Smooth muscle cell (in vitro differentiated cells): ENCODE data around the gene TM9SF1. TPM values are rescaled to one million over a fixed set of nuclear protein-coding genes. Genes with fewer than 3 reads are reported as not detected.

ENCODE experiments used
- DNase-seq: peaks from one replicate; lab custom pipeline; 2025; ENCODE audit not compliant: unreplicated experiment; lab: John Stamatoyannopoulos, UW
- H2AFZ ChIP-seq: fragments of 200-600 bp; sonication (generic); 2 replicates; pipeline ENCODE4 v1.6.0; 2016; ENCODE audit warnings: antibody characterized with exemption, low read depth, mild to moderate bottlenecking
- H3F3A ChIP-seq: fragments of 200-600 bp; sonication (generic); 2 replicates; pipeline ENCODE4 v1.6.0; 2017; ENCODE audit warnings: antibody characterized with exemption, low read depth
- H3K27ac ChIP-seq: fragments of 200-600 bp; sonication (generic); 2 replicates; pipeline ENCODE4 v1.5.1; 2016; ENCODE audit warnings: low read depth, mild to moderate bottlenecking
- H3K27me3 ChIP-seq: fragments of 200-600 bp; sonication (generic); 2 replicates; pipeline ENCODE4 v1.6.1; 2016; ENCODE audit warnings: low read depth, mild to moderate bottlenecking
- H3K36me3 ChIP-seq: fragments of 200-600 bp; sonication (generic); 2 replicates; pipeline ENCODE4 v1.5.1; 2016; ENCODE audit warnings: low read depth
- H3K4me1 ChIP-seq: fragments of 200-600 bp; sonication (generic); 2 replicates; pipeline ENCODE4 v1.5.1; 2016; ENCODE audit warnings: low read depth
- H3K4me2 ChIP-seq: fragments of 200-600 bp; sonication (generic); 2 replicates; pipeline ENCODE4 v1.6.0; 2016; ENCODE audit warnings: mild to moderate bottlenecking
- H3K4me3 ChIP-seq: fragments of 200-600 bp; sonication (generic); 2 replicates; pipeline ENCODE4 v1.5.1; 2016; ENCODE audit warnings: mild to moderate bottlenecking
- H3K79me2 ChIP-seq: fragments of 200-600 bp; sonication (generic); 2 replicates; pipeline ENCODE4 v1.6.0; 2016; ENCODE audit warnings: low read depth, mild to moderate bottlenecking
- H3K9ac ChIP-seq: fragments of 200-600 bp; sonication (generic); 2 replicates; pipeline ENCODE4 v1.6.0; 2016; ENCODE audit warnings: low read depth
- H3K9me3 ChIP-seq: fragments of 200-600 bp; sonication (generic); replicated peaks from 2 replicates; pipeline ENCODE4 v1.5.1; 2016; ENCODE audit warnings: low read depth
- H4K20me1 ChIP-seq: fragments of 200-600 bp; sonication (generic); 2 replicates; pipeline ENCODE4 v1.6.0; 2016; ENCODE audit warnings: low read depth
- CTCF ChIP-seq: fragments of 200-600 bp; sonication (generic); IDR thresholded peaks from 2 replicates; pipeline ENCODE4 v1.5.1; 2017; ENCODE audit warnings: borderline replicate concordance, mild to moderate bottlenecking, antibody characterized with exemption; ENCODE audit not compliant: insufficient read depth, poor library complexity, severe bottlenecking
- WGBS: methylation state at CpG from one replicate; pipeline ENCODE4 v1.1.7; 2016; ENCODE audit warnings: low lambda C conversion rate; 5-methylcytosine and 5-hydroxymethylcytosine counted together
- polyA plus RNA-seq: library from polyadenylated mRNA; unstranded; fragments of >200 nt; fragmentation: Nextera tagmentation; extraction: Ambion mirVana; gene quantifications from 2 replicates; pipeline ENCODE4 v1.2.1, GENCODE V29; 2016
- total RNA-seq: library from RNA; depleted of rRNA; stranded (reverse); fragments of >200 nt; gene quantifications from 2 replicates; pipeline ENCODE4 v1.2.3, GENCODE V29; 2014

TM9SF1 gene
- total and polyA plus RNA-seq, 2 experiments from 2014 or later, result 66.6 to 86.5 TPM

GRCh38 chr14:24145219-24145618, 50.0 kb downstream of the TM9SF1 start:
- peaks cover 30% of the 10 kb centered on the region for H3K79me2 ChIP-seq
- H3K9me3 ChIP-seq, result no peaks in the 10 kb centered on the region
- TF ChIP-seq CTCF, result no peak
- WGBS, result 98% methylated on average over 2 of the region's 2 CpGs
- H3K9ac ChIP-seq, result no peak overlapping the region
- no peak overlapping the region for H2AFZ ChIP-seq
- H4K20me1 ChIP-seq, result peaks cover 9% of the 10 kb centered on the region
- H3K4me3 ChIP-seq, result peak overlapping the region; percentile 86
- H3F3A ChIP-seq, result peaks cover 16% of the 10 kb centered on the region
- H3K4me2 ChIP-seq, result no peak overlapping the region
- peak overlapping the region; percentile 93 for H3K27ac ChIP-seq
- H3K27me3 ChIP-seq, result no peaks in the 10 kb centered on the region
- peaks cover 15% of the 10 kb centered on the region for H3K4me1 ChIP-seq
- DNase-seq, result no peak
- H3K36me3 ChIP-seq, result no peaks in the 10 kb centered on the region

GRCh38 chr14:24144451-24144850, 50.8 kb downstream of the TM9SF1 start:
- Histone ChIP-seq H3K9ac (no peak overlapping the region), H3K27ac (no peak overlapping the region), H3K79me2 (peaks cover 38% of the 10 kb centered on the region), H2AFZ (no peak overlapping the region), H3K4me1 (peaks cover 23% of the 10 kb centered on the region), H3K4me2 (no peak overlapping the region), H3K9me3 (no peaks in the 10 kb centered on the region), H4K20me1 (peaks cover 13% of the 10 kb centered on the region), H3K27me3 (no peaks in the 10 kb centered on the region), H3K36me3 (no peaks in the 10 kb centered on the region), H3K4me3 (no peak overlapping the region), H3F3A (peaks cover 16% of the 10 kb centered on the region)
- WGBS, result 96% methylated on average over 1 of the region's 1 CpG
- TF ChIP-seq CTCF, result no peak
- no peak for DNase-seq

- Histone ChIP-seq H4K20me1 (peaks cover 16% of the 10 kb centered on the region), H3K4me3 (no peak overlapping the region), H3K9ac (no peak overlapping the region), H3K4me1 (peaks cover 21% of the 10 kb centered on the region), H3K79me2 (peaks cover 39% of the 10 kb centered on the region), H3K4me2 (no peak overlapping the region), H3K9me3 (no peaks in the 10 kb centered on the region), H3K36me3 (no peaks in the 10 kb centered on the region), H3K27me3 (no peaks in the 10 kb centered on the region), H3F3A (peaks cover 16% of the 10 kb centered on the region), H3K27ac (no peak overlapping the region), H2AFZ (no peak overlapping the region)
- WGBS, result 43% methylated on average over 2 of the region's 2 CpGs
- no peak for DNase-seq
- TF ChIP-seq CTCF, result no peak
These were observed 51.7 kb downstream of the TM9SF1 start for GRCh38 chr14:24143511-24143910.

- Histone ChIP-seq H3K27ac (peak within 1 kb of the TSS; percentile 50), H3K36me3 (no peaks in the 10 kb centered on the region), H2AFZ (peak within 1 kb of the TSS; percentile 25), H3F3A (peaks cover 16% of the 10 kb centered on the region), H3K4me2 (peak within 1 kb of the TSS; percentile 92), H3K4me1 (peaks cover 21% of the 10 kb centered on the region), H3K9me3 (no peaks in the 10 kb centered on the region), H3K79me2 (peaks cover 27% of the 10 kb centered on the region), H3K27me3 (no peaks in the 10 kb centered on the region), H3K4me3 (peak within 1 kb of the TSS; percentile 66), H4K20me1 (peaks cover 8% of the 10 kb centered on the region), H3K9ac (peak within 1 kb of the TSS; percentile 46)
- WGBS, result under 1% methylated on average over 65 of the region's 65 CpGs
- TF ChIP-seq CTCF, result peak; percentile 13
- DNase-seq, result peak; percentile 94
These were observed 54.0 kb downstream of the TM9SF1 start, which contains the start of gene EMC9 for GRCh38 chr14:24141097-24141880. TSS of gene EMC9 (minus strand) at chr14:24141591. CDS start at chr14:24141304, 287 bp downstream.
